Midbrain (tissue), 1 donor: ENCODE measurements around the gene CCT7.

Experiments used
- DNase-seq: peaks from one replicate; lab custom pipeline; 2025; lab: John Stamatoyannopoulos, UW

Gene CCT7

DNA sequence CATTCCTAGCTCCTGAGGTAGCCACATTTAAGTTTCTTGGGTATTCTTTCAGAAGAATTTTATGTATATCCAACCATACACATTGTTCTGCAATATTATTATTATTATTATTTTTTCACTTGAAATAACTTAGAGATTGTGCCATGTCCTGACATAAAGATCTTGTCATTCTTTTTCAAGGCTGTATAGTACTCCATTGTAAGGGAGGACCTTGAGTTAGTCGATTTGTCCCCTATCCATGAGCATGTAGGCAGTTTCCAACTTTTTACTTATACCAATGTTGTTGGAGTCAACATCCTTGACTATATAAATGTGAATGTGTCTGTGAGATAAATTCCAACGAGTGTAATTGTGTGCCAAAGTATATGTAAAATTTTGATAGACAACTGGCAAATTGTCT is 60.1 kb downstream of the CCT7 start:
- no peak for DNase-seq

DNA sequence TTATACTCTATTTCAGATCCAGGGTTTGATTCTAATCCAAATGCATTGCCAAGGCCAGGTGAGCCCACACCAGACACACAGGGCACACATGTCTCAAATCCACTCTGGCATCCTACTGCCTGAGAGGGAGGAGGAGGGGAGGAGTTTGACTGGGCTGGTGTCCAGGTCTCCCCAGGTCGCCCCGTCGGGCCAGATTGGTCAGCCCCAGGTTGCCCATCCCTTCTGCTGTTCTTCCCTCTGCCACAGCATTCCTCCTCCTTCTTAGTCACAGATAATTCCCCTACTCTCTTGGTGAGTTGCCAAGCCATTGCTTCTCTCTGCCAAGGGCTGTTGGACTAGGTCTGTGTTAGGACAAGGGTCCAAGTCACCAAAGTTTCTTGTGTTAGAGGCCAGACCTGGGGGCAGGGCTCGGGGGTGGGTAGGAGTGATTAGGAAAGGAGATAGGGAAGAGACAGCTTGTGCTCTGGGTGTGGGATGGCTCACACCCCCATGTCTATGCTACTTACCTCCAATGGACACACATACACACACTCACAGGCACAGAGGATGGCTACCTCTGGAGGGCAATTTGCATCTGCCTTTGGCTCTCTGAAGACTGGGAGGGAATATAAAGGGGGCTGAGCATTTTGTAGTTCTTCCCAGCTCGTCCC is 61.8 kb downstream of the CCT7 start:
- no peak for DNase-seq

DNA sequence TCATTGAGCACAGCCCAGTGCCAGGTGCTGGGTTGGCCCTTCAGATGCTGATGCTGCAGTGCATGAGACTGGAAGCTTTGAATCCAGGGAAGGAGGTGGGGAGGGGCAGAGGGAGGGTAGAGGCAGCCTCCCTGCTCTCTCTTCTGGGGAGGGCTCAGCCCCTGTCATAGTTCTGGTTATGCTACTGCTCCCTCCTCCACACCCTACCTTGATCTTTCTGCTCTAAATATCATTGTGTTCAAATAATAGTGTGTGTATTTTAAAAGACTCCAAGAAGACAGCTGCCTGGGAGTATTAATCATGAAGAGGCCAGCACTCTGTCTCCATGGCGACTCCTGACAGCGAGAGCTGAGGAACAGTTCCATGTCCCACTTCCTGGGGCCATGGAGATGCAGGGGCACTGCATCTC is 63.0 kb downstream of the CCT7 start:
- DNase-seq: no peak

DNA sequence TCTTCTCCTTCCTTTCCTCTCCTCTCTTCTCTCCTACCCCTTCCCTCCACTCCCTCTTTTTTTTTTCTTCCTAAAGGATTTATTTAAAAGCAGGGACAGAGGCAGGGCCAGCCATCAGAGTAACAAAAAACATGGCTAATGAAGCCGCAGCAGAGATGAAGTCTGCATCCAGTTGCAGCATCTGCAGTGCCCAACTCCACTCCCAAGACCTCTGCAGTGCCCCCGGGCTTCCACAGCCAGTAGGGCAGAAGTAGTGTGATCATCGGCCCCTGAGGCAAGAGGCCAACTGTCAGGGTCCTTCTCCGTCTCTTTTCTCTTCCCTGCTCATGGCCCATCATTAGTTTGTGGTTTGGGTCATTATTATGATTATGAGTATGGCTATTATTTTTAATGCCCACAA is 63.5 kb downstream of the CCT7 start:
- DNase-seq: no peak

DNA sequence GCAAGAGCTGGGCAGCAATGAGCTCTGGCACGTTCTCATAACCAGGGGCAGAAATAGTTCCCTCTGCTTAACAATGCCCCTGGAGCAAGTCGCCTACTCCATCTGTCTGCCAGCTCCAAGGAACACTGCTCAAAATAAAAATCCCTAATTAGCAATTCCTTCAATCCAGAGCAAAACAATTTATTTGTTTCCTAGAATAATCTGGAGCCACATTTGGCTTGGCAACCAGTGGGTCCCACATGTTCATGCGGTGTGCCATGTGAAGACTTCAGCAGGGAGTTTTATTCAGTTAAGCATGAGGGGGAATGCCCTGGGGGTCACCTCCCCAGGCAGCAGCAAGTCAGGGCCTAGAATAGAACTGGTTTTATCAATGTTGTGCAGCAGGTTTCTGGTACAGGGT is 66.8 kb downstream of the CCT7 start:
- no peak for DNase-seq

DNA sequence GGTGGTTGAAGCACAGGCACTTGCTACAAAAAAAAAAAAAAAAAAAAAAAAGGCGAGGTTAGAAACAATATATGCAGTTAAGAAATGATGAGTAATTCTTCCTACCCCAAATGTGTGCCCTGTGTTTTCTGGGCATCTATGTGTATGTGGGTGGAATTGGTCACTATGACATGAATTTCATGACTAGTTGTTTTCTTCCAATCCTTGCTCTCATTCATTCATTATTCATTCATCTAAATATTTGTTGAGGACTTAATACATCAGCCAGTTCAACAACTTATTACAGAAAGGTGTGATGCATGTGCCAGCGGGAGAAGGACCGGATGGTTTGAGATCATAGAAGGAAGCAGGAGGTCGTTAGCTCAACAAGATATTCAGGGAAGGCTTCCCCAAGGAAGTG is 67.5 kb downstream of the CCT7 start:
- DNase-seq: no peak
